ENCODE results near the gene SLC25A44. TPM values are rescaled to one million over a fixed set of nuclear protein-coding genes. Genes with fewer than 3 reads are reported as not detected.
A peak's percentile ranks its signal among the peaks of the same experiment; 100 is the strongest.

SLC25A44 gene
- total and polyA plus RNA-seq, 2 donors (not counting 1 experiment from before 2014, with no cell fraction given) = 14.9 to 27.2 TPM

DNA sequence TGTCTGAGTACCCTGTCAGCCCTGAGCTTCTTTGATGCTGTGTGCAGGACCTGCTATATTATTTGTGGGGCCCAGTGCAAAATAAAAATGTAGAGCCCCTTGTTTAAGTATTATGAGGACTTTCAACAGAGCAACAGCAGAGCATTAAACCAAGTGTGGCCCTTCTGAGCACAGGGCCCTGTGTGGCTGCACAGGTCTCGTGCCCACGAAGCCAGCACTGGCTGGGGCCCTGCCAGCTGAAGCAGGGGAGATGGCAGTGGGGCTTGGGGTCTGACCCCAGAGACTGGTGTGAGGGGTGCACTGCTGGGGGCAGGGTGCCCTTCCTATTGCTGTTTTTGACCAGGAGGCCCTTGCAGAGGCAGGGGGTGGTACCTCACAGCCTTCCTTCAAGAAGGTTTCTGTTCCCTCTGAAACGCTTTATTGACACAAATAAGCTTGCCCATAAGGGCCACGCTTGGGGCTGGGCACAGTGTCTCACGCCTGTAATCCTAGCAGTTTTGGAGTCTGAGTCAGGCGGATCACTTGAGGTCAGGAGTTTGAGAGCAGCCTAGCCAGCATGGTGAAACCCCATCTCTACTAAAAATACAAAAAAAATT lies 42.7 kb upstream of the SLC25A44 start:
- H3K9me3 Mint-ChIP-seq (ENCODE audit: insufficient read depth) = no peaks in the 10 kb centered on the region
- H3K4me3 ChIP-seq (ENCODE audit: control extremely low read depth in 1 of 5, extremely low read depth in 1 of 5, insufficient read depth in 1 of 5, low read depth in 2 of 5, low read length in 4 of 5) = no peak overlapping the region
- H3K27ac ChIP-seq (ENCODE audit: low read length in 2 of 2) = peak overlapping the region in 1 of 2 donors; percentile 11
- intact Hi-C loops (cut with micrococcal nuclease) = no loop called here
- H3K4me1 Mint-ChIP-seq = peaks cover 91% of the 10 kb centered on the region
- H3K27me3 Mint-ChIP-seq = peaks cover 4% of the 10 kb centered on the region
- DNase-seq (peak; percentile 63), ATAC-seq (ENCODE audit: low read depth) (no peak)
- peaks cover 90 to 100% of the 10 kb centered on the region in 2 donors for H3K4me1 ChIP-seq (ENCODE audit: control insufficient read depth in 2 of 2, insufficient read depth in 2 of 2, low read length in 2 of 2)
- H3K4me2 ChIP-seq (replicated peaks; ENCODE audit: low read depth, low read length, poor library complexity, severe bottlenecking) = peak overlapping the region; percentile 66
- no peaks in the 10 kb centered on the region for H3K36me3 ChIP-seq (replicated peaks in 1 of 2; ENCODE audit: control extremely low read depth in 1 of 2, control insufficient read depth in 1 of 2, extremely low read depth in 1 of 2, insufficient read depth in 2 of 2, low read length in 1 of 2)
- no peak overlapping the region for H3K9ac ChIP-seq (ENCODE audit: low read length)
- peaks cover 21% of the 10 kb centered on the region for H3K79me2 ChIP-seq (ENCODE audit: control insufficient read depth, insufficient read depth, low read length)
- ChIA-PET POLR2A (interaction anchor here (0.6 to 1.0 kb wide), 2 partner anchors 62 to 76 kb away, joined by 3 read pairs; partner anchors contain the start of gene PMF1), CTCF (interaction anchor here (0.7 to 14.3 kb wide), 14 partner anchors 9 to 73 kb away, joined by 3 to 381 read pairs (median 3); partner anchors contain the start of gene SLC25A44)
- H3K27ac Mint-ChIP-seq = peak overlapping the region; percentile 76
- 15% methylated on average over 3 of the region's 6 CpGs for WGBS (ENCODE audit: insufficient coverage)
- TF ChIP-seq, protein P1, sequence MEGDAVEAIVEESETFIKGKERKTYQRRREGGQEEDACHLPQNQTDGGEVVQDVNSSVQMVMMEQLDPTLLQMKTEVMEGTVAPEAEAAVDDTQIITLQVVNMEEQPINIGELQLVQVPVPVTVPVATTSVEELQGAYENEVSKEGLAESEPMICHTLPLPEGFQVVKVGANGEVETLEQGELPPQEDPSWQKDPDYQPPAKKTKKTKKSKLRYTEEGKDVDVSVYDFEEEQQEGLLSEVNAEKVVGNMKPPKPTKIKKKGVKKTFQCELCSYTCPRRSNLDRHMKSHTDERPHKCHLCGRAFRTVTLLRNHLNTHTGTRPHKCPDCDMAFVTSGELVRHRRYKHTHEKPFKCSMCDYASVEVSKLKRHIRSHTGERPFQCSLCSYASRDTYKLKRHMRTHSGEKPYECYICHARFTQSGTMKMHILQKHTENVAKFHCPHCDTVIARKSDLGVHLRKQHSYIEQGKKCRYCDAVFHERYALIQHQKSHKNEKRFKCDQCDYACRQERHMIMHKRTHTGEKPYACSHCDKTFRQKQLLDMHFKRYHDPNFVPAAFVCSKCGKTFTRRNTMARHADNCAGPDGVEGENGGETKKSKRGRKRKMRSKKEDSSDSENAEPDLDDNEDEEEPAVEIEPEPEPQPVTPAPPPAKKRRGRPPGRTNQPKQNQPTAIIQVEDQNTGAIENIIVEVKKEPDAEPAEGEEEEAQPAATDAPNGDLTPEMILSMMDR (IDR thresholded peaks at IDR 0.05) = no peak
- no peak for TF ChIP-seq EZH2 (IDR thresholded peaks at IDR 0.05; ENCODE audit: borderline replicate concordance, insufficient read depth, low read depth, low read length, poor library complexity, severe bottlenecking)
- no peaks in the 10 kb centered on the region for H4K20me1 ChIP-seq (ENCODE audit: control insufficient read depth, insufficient read depth, low read length, poor library complexity, severe bottlenecking)
- no peaks in the 10 kb centered on the region for H3K9me3 ChIP-seq (ENCODE audit: control extremely low read depth in 1 of 3, control insufficient read depth in 2 of 3, insufficient read depth in 1 of 3, low read length in 2 of 3)
- H3K4me3 Mint-ChIP-seq = peak overlapping the region; percentile 59
- no peak overlapping the region for H2AFZ ChIP-seq (ENCODE audit: insufficient read depth, low read depth, low read length, poor library complexity, severe bottlenecking)
- peaks cover 0 to 18% (median 2%) of the 10 kb centered on the region in 4 experiments for H3K27me3 ChIP-seq (replicated peaks in 1 of 4; ENCODE audit: control extremely low read depth in 1 of 4, control insufficient read depth in 3 of 4, insufficient read depth in 4 of 4, low read length in 3 of 4)

GRCh38 chr1:156152628-156153027 lies 41.3 kb upstream of the SLC25A44 start:
- Histone ChIP-seq H3K4me2 (replicated peaks; ENCODE audit: low read depth, low read length, poor library complexity, severe bottlenecking) (peak overlapping the region; percentile 12), H3K4me1 (ENCODE audit: control insufficient read depth in 2 of 2, insufficient read depth in 2 of 2, low read length in 2 of 2) (peaks cover 89 to 100% of the 10 kb centered on the region in 2 donors), H3K9ac (ENCODE audit: low read length) (no peak overlapping the region), H4K20me1 (ENCODE audit: control insufficient read depth, insufficient read depth, low read length, poor library complexity, severe bottlenecking) (no peaks in the 10 kb centered on the region), H3K27me3 (replicated peaks in 1 of 4; ENCODE audit: control extremely low read depth in 1 of 4, control insufficient read depth in 3 of 4, insufficient read depth in 4 of 4, low read length in 3 of 4) (peaks cover 0 to 13% (median 2%) of the 10 kb centered on the region in 4 experiments), H3K4me3 (ENCODE audit: control extremely low read depth in 1 of 5, extremely low read depth in 1 of 5, insufficient read depth in 1 of 5, low read depth in 2 of 5, low read length in 4 of 5) (no peak overlapping the region), H3K9me3 (ENCODE audit: control extremely low read depth in 1 of 3, control insufficient read depth in 2 of 3, insufficient read depth in 1 of 3, low read length in 2 of 3) (no peaks in the 10 kb centered on the region), H3K79me2 (ENCODE audit: control insufficient read depth, insufficient read depth, low read length) (peaks cover 27% of the 10 kb centered on the region), H2AFZ (ENCODE audit: insufficient read depth, low read depth, low read length, poor library complexity, severe bottlenecking) (no peak overlapping the region), H3K27ac (ENCODE audit: low read length in 2 of 2) (no peak overlapping the region), H3K36me3 (replicated peaks in 1 of 2; ENCODE audit: control extremely low read depth in 1 of 2, control insufficient read depth in 1 of 2, extremely low read depth in 1 of 2, insufficient read depth in 2 of 2, low read length in 1 of 2) (no peaks in the 10 kb centered on the region)
- ATAC-seq (ENCODE audit: low read depth) = no peak
- peak overlapping the region; percentile 48 for H3K4me3 Mint-ChIP-seq
- CTCF ChIA-PET = interaction anchor here (14.3 kb wide), 1 partner anchor 72 kb away, joined by 381 read pairs; no protein-coding TSS in a partner anchor
- POLR2A ChIA-PET = no interaction called here
- H3K9me3 Mint-ChIP-seq (ENCODE audit: insufficient read depth) = no peaks in the 10 kb centered on the region
- H3K27me3 Mint-ChIP-seq = peaks cover 11% of the 10 kb centered on the region
- intact Hi-C loops (cut with micrococcal nuclease) = no loop called here
- H3K27ac Mint-ChIP-seq = no peak overlapping the region
- WGBS (ENCODE audit: insufficient coverage) = 80% methylated on average over 5 of the region's 5 CpGs
- TF ChIP-seq, protein P1 (IDR thresholded peaks at IDR 0.05) = no peak
- TF ChIP-seq EZH2 (IDR thresholded peaks at IDR 0.05; ENCODE audit: borderline replicate concordance, insufficient read depth, low read depth, low read length, poor library complexity, severe bottlenecking) = no peak
- DNase-seq = no peak
- H3K4me1 Mint-ChIP-seq = peaks cover 92% of the 10 kb centered on the region
